ELR (cell line): ENCODE measurements around the gene FRAS1.
"Not testable (repeated sequence)": the region's sequence is repeated elsewhere in the genome, so short reads cannot be mapped to it uniquely, and the experiment has no call there.

Source experiments
- DNase-seq: peaks from one replicate; pipeline ENCODE4 v3.0.0-alpha.2; 2015; ENCODE audit warnings: low read depth

The FRAS1 gene

GRCh38 chr4:78441756-78442155, 384.6 kb downstream of the FRAS1 start:
- no peak for DNase-seq

GRCh38 chr4:78446619-78447018, 389.5 kb downstream of the FRAS1 start:
- DNase-seq, result no peak

- DNase-seq, result no peak
Measured at GRCh38 chr4:78451407-78451806, 394.3 kb downstream of the FRAS1 start.

GRCh38 chr4:78454016-78454415, 396.9 kb downstream of the FRAS1 start:
- DNase-seq, result no peak

GRCh38 chr4:78457751-78458150, 400.6 kb downstream of the FRAS1 start:
- no peak for DNase-seq

GRCh38 chr4:78459327-78459726, 402.2 kb downstream of the FRAS1 start:
- DNase-seq, result no peak

GRCh38 chr4:78460368-78460767, 403.2 kb downstream of the FRAS1 start:
- DNase-seq, result no peak

- no peak for DNase-seq
Measured at GRCh38 chr4:78464265-78464664, 407.1 kb downstream of the FRAS1 start.

GRCh38 chr4:78467223-78467622, 410.1 kb downstream of the FRAS1 start:
- not testable (repeated sequence) for DNase-seq

- DNase-seq, result no peak
Measured at GRCh38 chr4:78468272-78468671, 411.1 kb downstream of the FRAS1 start.

- DNase-seq, result no peak
Measured at GRCh38 chr4:78476108-78476704, 419.1 kb downstream of the FRAS1 start.

GRCh38 chr4:78477276-78477675, 420.2 kb downstream of the FRAS1 start:
- peak; percentile 65 for DNase-seq

- DNase-seq, result no peak
Measured at GRCh38 chr4:78478523-78478922, 421.4 kb downstream of the FRAS1 start.

- DNase-seq, result no peak
Measured at GRCh38 chr4:78480286-78480685, 423.2 kb downstream of the FRAS1 start.

- peak; percentile 84 for DNase-seq
Measured at GRCh38 chr4:78481180-78481579, 424.1 kb downstream of the FRAS1 start.

- peak; percentile 4 for DNase-seq
Measured at GRCh38 chr4:78482281-78482680, 425.2 kb downstream of the FRAS1 start.

GRCh38 chr4:78483811-78484210, 426.7 kb downstream of the FRAS1 start:
- DNase-seq, result no peak

- no peak for DNase-seq
Measured at GRCh38 chr4:78484574-78484973, 427.5 kb downstream of the FRAS1 start.

GRCh38 chr4:78493731-78494130, 436.6 kb downstream of the FRAS1 start:
- DNase-seq, result no peak

- DNase-seq, result no peak
Measured at GRCh38 chr4:78496021-78496643, 439.0 kb downstream of the FRAS1 start.

GRCh38 chr4:78506260-78506659, 449.1 kb downstream of the FRAS1 start:
- not testable (repeated sequence) for DNase-seq

GRCh38 chr4:78509043-78509442, 451.9 kb downstream of the FRAS1 start:
- no peak for DNase-seq

- no peak for DNase-seq
Measured at GRCh38 chr4:78510108-78510507, 453.0 kb downstream of the FRAS1 start.

- DNase-seq, result no peak
Measured at GRCh38 chr4:78510681-78511080, 453.6 kb downstream of the FRAS1 start.
